HepG2 (cell line): ENCODE results near the gene JMJD1C.

Experiments used
- CTCF ChIP-seq: sonication (generic); formaldehyde crosslinking; IDR thresholded peaks from 2 replicates; pipeline ENCODE4 v1.5.0; 2020; ENCODE audit warnings: mild to moderate bottlenecking, missing genetic modification reagents, moderate library complexity
- GABPA ChIP-seq, 2 experiments: IDR thresholded peaks; 2 replicates each; pipeline ENCODE4 v1.6.1; 2011 to 2016; ENCODE audit warnings: low read depth in 2 of 2, low read length in 1 of 2, missing biosample characterization in 1 of 2, missing genetic modification characterization in 1 of 2
- GATAD2A ChIP-seq: IDR thresholded peaks from 2 replicates; pipeline ENCODE4 v1.6.1; 2016
- KDM5B ChIP-seq: sonication (generic); formaldehyde crosslinking; IDR thresholded peaks from 2 replicates; pipeline ENCODE4 v1.4.0; 2020; ENCODE audit warnings: missing genetic modification reagents, mild to moderate bottlenecking, borderline replicate concordance
- POLR2A ChIP-seq, 2 experiments: IDR thresholded peaks; 2 replicates each; pipeline ENCODE4 v1.6.1; 2011; ENCODE audit warnings: low read depth in 2 of 2, low read length in 2 of 2, mild to moderate bottlenecking in 1 of 2, moderate library complexity in 1 of 2; ENCODE audit not compliant: insufficient read depth in 1 of 2
- SP2 ChIP-seq: sonication (generic); formaldehyde crosslinking; IDR thresholded peaks from 2 replicates; pipeline ENCODE4 v1.5.1; 2020; ENCODE audit warnings: mild to moderate bottlenecking, missing genetic modification reagents
- ZNF652 ChIP-seq: IDR thresholded peaks from 2 replicates; pipeline ENCODE4 v1.6.1; 2016; ENCODE audit warnings: low read depth, borderline replicate concordance
- TF ChIP-seq, protein P1 (sequence below): fragments of 450-650 bp; IDR thresholded peaks from 2 replicates; pipeline ENCODE4 v1.6.1; 2017

DNA sequence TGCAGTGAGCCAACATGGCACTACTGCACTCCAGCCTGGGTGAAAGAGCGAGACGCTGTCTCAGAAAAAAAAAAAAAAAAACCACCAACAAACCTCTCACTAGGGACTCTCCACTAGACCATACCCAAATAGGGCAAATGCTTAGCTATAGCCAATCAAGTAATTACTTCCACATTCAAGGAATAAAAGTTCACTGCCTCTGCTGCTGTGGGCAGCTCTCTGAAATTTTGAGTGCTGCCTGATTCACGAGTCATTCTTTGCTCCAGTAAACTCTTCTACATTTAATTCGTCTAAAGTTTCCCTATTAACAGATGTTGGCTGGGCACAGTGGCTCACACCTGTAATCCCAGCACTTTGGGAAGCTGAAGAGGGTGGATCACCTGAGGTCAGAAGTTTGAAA, 337.3 kb downstream of the JMJD1C start:
- TF ChIP-seq GATAD2A (CRISPR knock-in tag) (no peak), KDM5B (CRISPR knock-in tag) (no peak), POLR2A (IDR thresholded peaks at IDR 0.05; ENCODE audit: insufficient read depth in 1 of 2, low read depth in 2 of 2, low read length in 2 of 2) (no peak), CTCF (CRISPR knock-in tag) (no peak), ZNF652 (CRISPR knock-in tag) (no peak), GABPA (IDR thresholded peaks at IDR 0.05; ENCODE audit: low read depth, low read length) (no peak), GABPA (CRISPR knock-in tag; IDR thresholded peaks at IDR 0.05; ENCODE audit: low read depth) (no peak), SP2 (CRISPR knock-in tag) (no peak)
- TF ChIP-seq, protein P1, sequence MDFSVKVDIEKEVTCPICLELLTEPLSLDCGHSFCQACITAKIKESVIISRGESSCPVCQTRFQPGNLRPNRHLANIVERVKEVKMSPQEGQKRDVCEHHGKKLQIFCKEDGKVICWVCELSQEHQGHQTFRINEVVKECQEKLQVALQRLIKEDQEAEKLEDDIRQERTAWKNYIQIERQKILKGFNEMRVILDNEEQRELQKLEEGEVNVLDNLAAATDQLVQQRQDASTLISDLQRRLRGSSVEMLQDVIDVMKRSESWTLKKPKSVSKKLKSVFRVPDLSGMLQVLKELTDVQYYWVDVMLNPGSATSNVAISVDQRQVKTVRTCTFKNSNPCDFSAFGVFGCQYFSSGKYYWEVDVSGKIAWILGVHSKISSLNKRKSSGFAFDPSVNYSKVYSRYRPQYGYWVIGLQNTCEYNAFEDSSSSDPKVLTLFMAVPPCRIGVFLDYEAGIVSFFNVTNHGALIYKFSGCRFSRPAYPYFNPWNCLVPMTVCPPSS: no peak
